ENCODE measurements around the gene BCKDHB.
"Not testable (repeated sequence)": the region's sequence is repeated elsewhere in the genome, so short reads cannot be mapped to it uniquely, and the experiment has no call there.

The BCKDHB gene

DNA sequence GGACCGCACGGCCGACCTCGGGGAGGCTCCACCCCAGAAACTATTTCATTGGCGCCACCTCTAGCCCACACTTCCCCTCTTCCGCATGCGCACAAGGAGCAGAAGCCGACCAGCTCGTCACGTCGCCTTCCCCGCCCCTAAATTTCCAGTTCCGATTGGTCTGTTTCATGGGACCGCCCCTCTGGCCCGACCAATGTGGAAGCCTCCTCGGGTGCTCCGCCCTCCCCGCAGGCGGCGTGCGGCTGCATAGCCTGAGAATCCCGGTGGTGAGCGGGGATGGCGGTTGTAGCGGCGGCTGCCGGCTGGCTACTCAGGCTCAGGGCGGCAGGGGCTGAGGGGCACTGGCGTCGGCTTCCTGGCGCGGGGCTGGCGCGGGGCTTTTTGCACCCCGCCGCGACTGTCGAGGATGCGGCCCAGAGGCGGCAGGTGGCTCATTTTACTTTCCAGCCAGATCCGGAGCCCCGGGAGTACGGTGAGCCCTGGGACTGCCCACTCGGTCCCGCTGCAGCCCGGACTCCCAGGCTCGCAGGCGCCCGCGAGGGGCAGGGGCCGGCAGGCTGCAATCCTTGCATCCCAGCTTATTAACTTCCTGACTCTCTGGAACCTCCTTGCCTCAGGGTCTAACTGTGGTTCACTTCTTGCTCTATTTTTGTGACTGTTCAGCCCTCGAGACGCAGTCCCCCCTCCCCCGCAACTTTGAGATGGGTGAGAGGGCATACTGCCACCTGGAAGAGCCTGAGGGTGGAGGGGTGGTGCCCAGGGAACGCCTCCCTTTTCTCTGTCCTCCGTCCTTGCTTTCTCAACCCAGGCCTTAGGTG is at the start of gene BCKDHB:
TSS of gene BCKDHB (plus strand) at position 254 of the 818 bp plus-strand sequence. CDS start at position 277, 23 bp downstream.
- peak; percentile 99 for DNase-seq

GRCh38 chr6:80060774-80061173 is 45.7 kb upstream of the BCKDHB start:
- no peak for DNase-seq

DNA sequence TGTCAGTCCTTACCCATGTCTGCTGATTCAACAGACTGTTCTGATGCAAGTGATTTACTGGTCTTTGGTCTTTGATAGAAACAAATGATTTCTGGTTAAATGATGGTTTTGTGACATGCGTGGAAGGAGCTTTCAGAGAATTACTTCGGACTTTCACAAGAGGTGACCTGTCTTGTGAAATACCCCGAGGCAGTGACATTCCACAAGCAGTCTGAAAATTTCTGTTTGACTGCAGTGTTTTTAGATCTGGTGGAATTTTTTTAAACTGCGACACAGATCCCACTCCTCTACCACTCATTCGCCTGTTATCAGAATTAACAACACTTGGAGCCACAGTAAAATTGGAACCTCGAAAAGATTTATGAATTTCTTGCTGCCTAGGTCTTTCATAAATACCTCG is 38.3 kb upstream of the BCKDHB start:
- DNase-seq = not testable (repeated sequence)

DNA sequence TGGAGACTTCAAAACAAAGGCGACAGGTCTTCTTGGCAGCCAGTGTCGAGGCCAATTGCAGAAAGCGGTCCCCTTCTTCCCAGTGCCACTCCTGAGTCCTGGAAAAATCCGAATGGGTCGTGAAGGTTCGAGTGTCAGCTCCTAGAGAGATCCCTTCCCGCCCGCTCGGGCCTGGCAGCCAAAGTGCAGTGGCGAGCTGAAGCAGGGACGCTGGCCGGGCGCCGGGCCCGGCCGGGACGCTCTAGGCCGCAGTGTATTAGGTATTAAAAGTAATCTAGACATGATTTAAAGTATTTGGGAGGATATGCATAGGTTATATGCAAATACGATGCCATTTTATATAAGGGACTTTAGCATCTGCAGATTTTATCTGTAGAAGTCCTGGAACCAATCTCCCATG is 36.0 kb upstream of the BCKDHB start:
- DNase-seq = not testable (repeated sequence)

GRCh38 chr6:80077067-80077466 is 29.4 kb upstream of the BCKDHB start:
- DNase-seq = no peak

DNA sequence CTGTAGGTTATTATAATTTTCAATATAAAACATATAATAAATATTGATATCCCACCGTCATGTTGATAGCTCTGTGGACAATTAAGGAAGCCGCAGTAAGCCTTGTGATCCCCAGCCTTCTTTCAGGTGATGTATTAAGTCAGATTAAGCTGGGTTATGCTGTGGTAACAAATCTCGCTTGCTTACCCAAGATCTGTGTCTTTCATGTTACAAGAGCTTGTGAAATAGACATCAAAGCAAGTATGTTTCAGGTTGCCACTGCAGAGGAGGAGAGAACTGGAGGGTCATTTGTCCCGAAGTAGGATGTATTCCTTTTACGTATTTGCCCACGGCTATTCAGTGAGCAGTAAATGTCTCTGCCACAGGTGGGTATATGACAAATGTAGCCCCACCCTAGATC is 17.8 kb upstream of the BCKDHB start:
- DNase-seq = no peak

- DNase-seq = no peak
Observed at GRCh38 chr6:80091506-80091905, 15.0 kb upstream of the BCKDHB start.

DNA sequence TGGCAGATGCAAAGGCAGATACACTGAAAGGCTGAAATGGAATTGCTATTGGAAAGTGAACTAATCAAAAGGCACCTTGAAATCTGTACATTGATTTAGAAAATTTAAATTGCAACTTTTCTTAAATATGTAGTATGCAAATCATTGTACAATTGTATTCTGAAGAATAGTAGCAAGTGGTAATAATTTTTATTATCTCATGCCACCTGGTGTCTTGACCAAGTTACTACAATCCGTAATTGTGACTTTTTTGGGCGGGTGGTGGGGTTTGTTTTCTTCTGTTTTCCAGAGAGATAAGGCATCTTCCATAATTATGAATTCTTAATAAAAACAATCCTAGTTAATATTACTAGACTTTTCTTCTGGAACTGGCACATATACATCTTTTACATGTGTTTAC is 12.5 kb upstream of the BCKDHB start:
- no peak for DNase-seq

DNA sequence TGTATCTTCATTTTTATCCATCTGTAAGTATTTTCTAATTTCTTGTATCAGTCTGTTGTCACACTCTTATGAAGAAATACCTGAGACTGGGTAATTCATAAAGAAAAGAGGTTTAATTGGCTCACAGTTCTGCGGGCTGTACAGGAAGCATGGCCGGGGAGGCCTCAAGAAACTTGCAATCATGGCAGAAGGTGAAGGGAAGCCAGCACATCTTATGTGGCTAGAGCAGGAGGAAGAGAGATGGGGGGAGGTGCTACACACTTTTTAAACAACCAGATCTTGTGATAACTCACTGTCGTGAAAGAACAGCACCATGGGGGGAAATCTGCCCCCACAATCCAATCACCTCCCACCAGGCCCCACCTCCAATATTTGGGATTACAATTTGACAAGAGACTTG is 10.9 kb upstream of the BCKDHB start:
- DNase-seq = no peak

- no peak for DNase-seq
Observed at GRCh38 chr6:80098392-80098791, 8.1 kb upstream of the BCKDHB start.

GRCh38 chr6:80104520-80104919 is 2.0 kb upstream of the BCKDHB start:
- DNase-seq = no peak

DNA sequence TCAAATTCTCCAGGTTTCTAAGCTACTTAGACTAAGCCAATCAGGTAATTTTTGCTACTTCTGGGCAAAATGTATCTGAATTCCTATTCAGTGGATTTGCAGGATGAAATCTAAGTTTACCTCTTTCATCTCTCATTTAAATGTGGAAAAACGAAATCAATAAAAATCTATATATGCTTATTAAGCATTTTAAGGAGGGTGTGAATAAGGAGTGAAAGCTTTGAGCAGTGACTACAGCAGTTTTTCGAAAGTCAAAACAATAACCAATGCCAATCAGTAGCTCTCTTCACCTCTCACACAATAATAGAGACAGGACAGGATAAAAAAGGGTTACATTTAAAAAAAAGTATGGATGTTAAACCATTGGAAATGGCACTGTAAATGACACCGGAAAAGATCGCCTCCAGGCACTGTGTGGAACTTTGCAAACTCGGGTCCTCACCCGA is 476 bp upstream of the BCKDHB start:
- DNase-seq = no peak

DNA sequence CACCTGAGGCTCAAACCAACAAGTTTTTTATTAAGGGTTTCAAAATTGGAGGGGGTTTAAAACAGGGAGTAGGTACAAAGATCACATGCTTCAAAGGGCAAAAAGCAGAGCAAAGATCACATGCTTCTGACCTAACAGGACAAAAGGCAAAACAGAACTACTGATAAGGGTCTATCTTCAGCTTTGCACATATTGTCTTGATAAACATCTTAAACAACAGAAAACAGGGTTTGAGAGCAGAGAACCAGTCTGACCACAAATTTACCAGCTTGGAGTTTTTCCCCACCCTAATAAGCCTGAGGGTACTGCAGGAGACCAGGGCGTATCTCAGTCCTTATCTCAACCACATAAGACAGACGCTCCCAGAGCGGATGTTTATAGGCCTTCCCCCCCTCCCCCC is 16.1 kb downstream of the BCKDHB start:
- not testable (repeated sequence) for DNase-seq

DNA sequence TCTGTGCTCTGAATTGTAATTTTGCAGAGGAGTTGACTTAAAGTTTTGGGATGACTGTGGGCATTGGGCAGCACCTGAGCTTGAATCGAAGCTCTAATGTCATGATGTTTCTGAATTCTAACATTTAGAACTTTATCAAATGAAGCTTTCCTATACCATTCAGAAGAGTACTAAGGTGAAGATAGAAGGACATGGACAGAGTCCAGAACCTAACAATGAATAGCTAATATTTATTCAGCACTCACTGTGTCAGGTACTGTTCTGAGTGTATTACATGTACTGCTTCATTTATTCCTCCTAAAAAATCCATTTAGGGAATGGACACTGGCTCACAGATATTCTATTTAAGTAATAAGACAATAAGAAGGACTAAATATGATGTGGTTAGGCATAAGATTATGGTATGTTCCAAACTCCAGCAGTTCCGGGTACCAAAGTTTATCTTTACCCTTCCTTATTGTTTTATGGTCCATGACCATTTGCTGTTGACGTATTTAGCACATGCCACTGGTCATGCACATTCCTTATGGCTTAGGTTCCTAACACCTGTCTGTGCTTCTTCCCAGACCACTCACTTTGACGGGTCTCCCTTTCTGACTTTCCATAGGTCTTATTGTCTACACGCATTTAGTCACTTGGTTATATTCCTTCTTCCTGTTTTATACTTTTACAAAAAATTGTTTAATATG is 20.3 kb downstream of the BCKDHB start:
- DNase-seq = no peak

DNA sequence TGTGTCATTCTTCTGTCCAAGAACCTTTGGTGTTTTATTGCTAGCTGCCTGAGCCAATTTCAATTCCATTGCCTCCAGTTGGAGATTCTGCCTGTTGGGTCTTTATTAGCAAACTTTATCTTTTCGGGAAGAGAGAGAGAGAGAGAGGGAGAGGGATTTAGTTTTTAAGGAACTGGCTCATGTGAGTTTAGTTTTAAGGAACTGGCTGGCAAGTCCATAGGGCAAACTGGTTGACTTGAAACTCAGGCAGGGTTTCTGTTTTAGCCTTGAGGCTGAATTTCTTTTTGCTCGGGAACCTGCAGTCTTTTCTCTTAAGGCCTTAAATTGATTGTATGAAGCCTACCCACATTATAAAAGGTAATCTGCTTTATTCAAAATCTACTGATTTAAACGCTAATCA is 23.0 kb downstream of the BCKDHB start:
- DNase-seq = no peak

DNA sequence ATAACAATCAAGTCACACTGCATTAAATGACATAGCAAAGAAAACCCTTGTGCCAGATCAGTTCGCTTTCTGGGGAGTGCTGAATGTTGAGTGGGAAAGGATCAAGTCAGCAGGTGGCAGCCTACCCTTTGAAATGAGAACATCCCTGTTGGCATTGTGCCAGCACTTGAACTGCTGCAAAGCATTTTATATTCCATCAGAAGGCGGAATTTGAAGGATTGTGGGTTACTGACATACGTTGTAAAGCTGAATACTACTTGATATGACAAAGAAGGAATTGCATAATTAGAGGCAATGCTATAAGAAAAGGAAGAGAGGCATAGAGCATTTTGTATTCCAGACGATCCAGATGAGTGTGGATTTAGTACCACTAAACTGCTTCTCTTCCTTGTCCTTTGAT is 26.5 kb downstream of the BCKDHB start:
- peak; percentile 68 for DNase-seq

GRCh38 chr6:80134065-80134464 is 27.6 kb downstream of the BCKDHB start:
- DNase-seq = no peak

GRCh38 chr6:80142586-80142985 is 36.1 kb downstream of the BCKDHB start:
- DNase-seq = no peak

DNA sequence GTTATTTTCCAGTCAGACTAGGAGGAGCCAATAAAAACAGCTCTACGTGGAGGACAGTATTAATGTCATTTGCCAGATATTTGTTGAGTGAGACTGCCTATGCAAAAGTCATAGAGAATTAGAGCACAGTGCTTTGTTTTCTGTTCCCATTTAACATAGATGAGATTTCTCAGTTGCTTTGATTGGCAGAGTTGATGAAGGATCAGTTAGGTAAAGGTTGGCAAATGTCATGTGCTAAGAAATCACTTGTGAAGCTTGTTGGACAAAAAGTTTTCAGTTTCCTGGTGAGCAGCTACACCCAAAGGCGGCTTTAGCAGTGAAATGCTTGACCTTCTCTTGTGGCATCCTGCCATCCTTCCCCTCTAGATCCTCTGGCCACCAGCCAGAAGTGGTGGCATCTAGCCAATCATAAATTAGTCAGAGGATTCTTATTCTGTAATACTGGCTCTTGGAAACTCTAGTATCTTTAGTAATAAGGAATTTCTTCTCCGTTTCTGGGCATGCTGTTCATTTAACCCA is 37.0 kb downstream of the BCKDHB start:
- DNase-seq = peak; percentile 71

- no peak for DNase-seq
Observed at GRCh38 chr6:80144753-80145315, 38.4 kb downstream of the BCKDHB start.

DNA sequence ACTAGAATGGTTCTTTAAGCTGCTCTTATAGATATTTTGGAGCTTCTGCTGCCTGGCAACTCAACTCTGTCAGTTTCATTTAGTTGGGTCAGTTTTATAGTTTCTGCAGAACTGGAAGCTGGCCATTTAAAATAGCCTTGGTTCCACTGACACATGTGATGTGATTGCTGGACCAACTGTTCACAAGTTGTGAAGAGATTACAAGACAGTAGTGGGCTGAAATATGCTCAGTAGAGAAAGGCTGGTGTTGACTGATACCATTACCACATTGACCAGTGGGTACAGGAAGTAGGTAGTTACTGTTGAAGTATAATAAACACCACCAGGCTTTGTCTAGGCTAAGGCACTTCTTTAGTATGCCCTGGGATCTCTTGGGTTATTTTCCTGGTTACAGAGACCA is 39.0 kb downstream of the BCKDHB start:
- DNase-seq = no peak

DNA sequence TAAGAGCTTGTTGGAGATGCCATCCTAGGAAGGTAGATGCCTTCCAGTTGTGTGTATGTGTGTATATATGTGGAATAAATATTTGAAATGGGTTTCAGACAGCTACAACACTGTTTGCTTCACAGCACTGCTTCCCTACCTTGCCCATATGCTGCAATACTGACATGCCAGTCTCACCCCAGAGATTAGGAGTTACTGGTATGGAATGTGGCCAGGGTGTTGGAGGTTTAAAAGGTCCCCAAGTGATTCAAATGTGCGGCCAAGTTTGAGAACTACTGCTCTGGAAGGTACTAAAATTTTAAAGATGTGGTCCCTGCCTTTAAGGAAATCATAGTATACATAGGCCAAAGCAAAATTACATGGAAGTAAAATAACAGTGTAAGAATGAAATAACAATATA is 39.5 kb downstream of the BCKDHB start:
- no peak for DNase-seq

DNA sequence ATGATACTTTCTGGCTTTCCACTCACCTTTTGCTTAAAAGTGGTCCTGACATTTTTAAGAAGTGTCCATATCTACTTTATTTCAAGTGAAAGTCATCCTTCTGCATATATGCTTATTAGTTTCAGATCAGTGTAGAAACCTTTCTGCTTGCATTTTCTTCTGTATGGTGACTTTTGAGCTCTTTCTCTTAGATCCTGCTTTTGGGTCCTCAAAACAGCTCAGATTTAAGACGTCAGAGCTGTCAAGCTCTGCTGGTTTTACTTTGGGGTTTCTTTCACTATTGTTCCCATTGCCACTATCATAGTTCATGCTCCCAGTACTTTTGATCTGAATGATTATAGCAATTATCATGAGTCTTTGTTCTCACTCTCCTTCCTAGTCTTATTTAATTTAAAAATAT is 41.7 kb downstream of the BCKDHB start:
- DNase-seq = no peak

DNA sequence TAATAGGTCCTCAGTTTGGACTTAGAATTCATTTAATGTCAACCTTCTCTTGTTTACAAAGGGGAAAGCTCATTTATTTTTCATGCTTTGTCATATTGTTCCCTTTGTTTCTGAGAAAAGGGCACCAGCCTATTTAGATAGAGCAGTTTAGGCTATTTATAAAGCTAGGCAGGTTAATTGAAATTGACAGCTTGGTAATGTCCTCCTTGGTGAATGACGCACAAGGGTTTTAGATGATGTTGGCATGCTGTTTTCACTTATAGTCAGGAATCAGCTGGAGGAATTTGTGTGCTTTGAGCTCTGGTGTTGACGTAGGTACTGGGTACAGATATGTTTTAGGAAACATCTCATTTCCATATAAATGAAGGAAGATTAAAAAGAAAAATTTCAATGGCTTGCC is 45.2 kb downstream of the BCKDHB start:
- no peak for DNase-seq

Data from right hindlimb (tissue), 1 donor.